Duodenal mucosa (tissue), 2 donors: ENCODE results near the gene RNF144A.

Experiments
- H3K27ac ChIP-seq: one replicate; pipeline ENCODE4 v1.7.0; 2013; ENCODE audit warnings: low read depth, low read length
- H3K27me3 ChIP-seq, 2 donors: one replicate each; pipeline ENCODE4 v1.7.0; 2013; ENCODE audit warnings: low read length in 2 of 2, control low read depth in 1 of 2; ENCODE audit not compliant: insufficient read depth in 2 of 2, control insufficient read depth in 1 of 2
- H3K36me3 ChIP-seq, 2 donors: one replicate each; pipeline ENCODE4 v1.7.0; 2013; ENCODE audit warnings: low read length in 2 of 2, control low read depth in 1 of 2; ENCODE audit not compliant: insufficient read depth in 2 of 2, control insufficient read depth in 1 of 2
- H3K4me1 ChIP-seq, 2 donors: one replicate each; pipeline ENCODE4 v1.7.0; 2013; ENCODE audit warnings: low read length in 2 of 2, control low read depth in 1 of 2; ENCODE audit not compliant: insufficient read depth in 2 of 2, control insufficient read depth in 1 of 2
- H3K4me3 ChIP-seq, 2 donors: one replicate each; pipeline ENCODE4 v1.7.0; 2013; ENCODE audit warnings: low read length in 2 of 2, low read depth in 1 of 2
- H3K9ac ChIP-seq, 2 donors: one replicate each; pipeline ENCODE4 v1.7.0; 2013; ENCODE audit warnings: low read length in 2 of 2, low read depth in 1 of 2
- H3K9me3 ChIP-seq, 2 donors: one replicate each; pipeline ENCODE4 v1.7.0; 2013; ENCODE audit warnings: low read length in 2 of 2, control low read depth in 1 of 2; ENCODE audit not compliant: control insufficient read depth in 1 of 2

The RNF144A gene

DNA sequence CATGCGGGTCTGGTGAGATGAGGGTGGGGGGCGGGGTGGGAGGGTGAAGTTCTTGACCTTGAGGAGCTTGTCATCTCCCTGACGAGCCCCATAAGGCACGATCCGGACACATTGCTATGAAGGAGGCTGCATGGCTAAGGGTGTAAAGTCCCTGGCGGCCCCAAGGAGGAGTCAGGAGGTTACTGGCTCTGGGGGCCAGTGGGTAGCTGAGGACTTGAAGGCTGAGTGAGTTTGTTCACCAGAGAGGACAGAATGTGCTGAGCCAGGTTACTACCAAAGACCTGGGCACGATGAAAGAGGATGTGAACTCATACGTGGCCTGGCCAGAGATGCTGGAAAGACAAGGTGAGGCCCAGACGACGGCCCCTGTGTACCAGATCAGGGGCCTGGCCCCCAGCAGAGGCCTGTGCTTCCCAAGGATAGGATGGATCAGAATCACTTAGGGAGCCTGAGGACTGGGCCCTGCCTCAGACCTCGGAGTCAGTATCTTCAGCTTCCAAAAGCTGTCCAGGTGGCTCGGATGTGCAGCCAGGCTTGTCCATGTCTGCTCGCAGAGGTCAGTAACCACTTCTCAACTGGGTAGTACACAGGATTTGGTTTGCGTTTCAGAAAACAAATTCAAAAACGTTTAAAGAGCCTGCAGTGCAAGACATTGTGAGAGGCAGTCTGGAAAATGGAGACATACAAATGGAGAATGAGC, 110.9 kb downstream of the RNF144A start:
- Histone ChIP-seq H3K9me3 (no peaks in the 10 kb centered on the region), H3K9ac (no peak overlapping the region), H3K36me3 (peaks cover 0 to 7% of the 10 kb centered on the region in 2 donors), H3K27ac (no peak overlapping the region), H3K4me3 (no peak overlapping the region), H3K4me1 (peaks cover 29 to 31% of the 10 kb centered on the region in 2 donors), H3K27me3 (no peaks in the 10 kb centered on the region)

DNA sequence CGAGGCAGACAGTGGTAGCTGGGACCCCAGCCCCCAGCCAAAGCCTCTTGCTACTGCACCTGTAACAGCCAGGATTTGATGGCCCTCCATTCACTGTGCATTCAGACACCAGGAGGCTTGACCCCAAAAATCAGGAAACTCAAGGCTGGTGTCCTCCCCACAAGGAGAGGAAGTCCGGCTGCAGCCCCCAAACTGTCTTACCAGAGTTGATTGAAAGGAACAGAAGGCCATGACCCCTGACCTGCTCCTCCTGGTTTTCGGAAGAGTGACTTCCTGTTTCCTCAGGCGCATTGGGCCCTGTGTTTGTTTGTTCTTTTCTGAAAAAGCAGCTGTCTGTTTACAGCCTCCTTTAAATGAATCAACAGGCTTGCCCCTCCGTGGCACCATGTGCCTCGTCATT, 111.6 kb downstream of the RNF144A start:
- Histone ChIP-seq H3K4me3 (no peak overlapping the region), H3K9me3 (no peaks in the 10 kb centered on the region), H3K4me1 (peaks cover 30 to 32% of the 10 kb centered on the region in 2 donors), H3K9ac (no peak overlapping the region), H3K36me3 (peaks cover 0 to 7% of the 10 kb centered on the region in 2 donors), H3K27me3 (no peaks in the 10 kb centered on the region), H3K27ac (no peak overlapping the region)

DNA sequence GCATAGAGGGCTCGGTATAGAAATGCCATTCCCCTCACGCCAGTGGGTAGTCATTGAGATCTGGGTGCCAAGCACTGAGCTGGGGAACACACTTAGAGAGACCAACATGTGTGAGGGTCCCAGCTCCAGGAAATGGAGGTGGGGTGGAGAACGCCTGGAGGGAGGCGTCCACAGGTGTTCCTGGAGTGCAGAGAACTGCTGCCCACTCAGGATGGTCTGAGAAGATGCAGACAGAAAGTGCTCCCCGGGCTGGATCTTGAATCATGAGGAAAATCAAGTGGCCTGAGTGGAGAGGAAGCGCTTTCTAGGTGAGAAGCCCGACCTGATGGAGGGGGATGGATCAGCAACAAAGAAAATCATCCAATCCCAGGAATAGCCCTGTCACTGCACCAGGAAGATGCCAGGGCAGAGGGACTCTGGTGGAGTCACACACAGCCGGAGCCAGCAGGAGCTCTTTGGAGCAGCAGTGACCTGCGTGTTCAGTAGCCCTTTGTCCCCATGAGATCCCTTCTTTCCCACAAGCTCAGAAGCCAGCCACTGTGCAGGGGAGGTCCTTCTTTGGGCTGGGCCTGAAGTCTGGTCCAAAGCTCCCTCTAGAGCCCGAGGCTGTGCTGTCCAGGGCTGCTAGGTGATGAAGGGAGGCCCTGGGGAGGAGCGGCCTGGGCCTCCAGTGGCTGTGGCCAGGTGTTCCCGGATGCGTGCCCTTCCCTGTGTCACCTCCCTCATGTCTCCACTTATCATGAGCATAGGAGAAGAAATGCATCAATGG, 112.3 kb downstream of the RNF144A start:
- Histone ChIP-seq H3K36me3 (peaks cover 0 to 6% of the 10 kb centered on the region in 2 donors), H3K4me1 (peaks cover 28 to 30% of the 10 kb centered on the region in 2 donors), H3K4me3 (no peak overlapping the region), H3K27me3 (no peaks in the 10 kb centered on the region), H3K27ac (no peak overlapping the region), H3K9ac (no peak overlapping the region), H3K9me3 (no peaks in the 10 kb centered on the region)

DNA sequence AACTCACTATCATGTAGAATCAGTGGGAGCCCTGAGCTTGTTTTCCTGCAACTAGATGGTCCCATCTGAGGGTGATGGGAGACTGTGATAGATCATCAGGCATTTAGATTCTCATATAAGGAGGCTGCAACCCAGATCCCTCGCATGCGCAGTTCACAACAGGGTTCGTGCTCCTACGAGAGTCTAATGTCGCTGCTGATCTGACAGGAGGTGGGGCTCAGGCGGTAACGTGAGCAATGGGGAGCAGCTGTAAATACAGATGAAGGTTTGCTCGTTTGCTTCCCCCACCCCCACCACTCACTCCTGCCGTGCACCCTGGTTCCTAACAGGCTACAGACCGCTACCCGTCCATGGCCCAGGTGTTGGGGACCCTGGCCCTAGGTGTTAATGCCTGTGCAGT, 113.6 kb downstream of the RNF144A start:
- no peak overlapping the region for H3K27ac ChIP-seq
- H3K4me3 ChIP-seq: no peak overlapping the region
- no peaks in the 10 kb centered on the region for H3K27me3 ChIP-seq
- no peak overlapping the region for H3K9ac ChIP-seq
- no peaks in the 10 kb centered on the region for H3K9me3 ChIP-seq
- peaks cover 28 to 30% of the 10 kb centered on the region in 2 donors for H3K4me1 ChIP-seq
- H3K36me3 ChIP-seq: peaks cover 0 to 4% of the 10 kb centered on the region in 2 donors

DNA sequence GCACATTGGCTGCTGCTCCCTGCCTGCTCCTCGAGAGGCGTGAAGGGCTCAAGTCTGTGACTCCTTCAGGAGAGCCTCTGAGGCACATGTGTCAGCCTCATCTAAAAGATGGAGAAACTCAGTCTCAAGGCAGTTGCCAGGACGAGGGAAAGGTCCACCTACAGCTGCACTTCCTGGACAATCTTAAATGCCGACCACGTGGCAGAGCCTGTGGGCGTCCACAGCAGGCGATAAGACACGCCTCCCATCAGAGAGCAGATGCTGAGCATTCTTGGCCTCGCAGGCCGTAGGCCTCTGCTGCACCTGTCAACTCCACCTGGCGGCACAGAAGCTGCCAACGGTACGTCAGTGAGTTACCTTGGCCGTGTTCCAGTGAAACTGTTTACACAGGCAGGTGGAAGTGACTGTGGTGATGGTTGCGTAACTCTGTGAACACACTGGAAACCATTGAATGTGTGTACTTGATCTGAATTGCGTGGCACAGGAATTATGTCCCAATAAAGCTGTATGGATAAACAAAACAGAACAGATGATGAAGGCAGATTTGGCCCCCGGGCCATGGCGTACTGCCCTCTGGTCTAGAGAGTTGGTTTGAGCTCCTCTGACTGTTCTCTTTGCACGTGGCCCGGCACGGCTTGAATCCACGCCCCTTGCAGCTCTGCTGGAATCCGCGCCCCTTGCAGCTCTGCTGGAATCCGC, 114.5 kb downstream of the RNF144A start:
- Histone ChIP-seq H3K9me3 (no peaks in the 10 kb centered on the region), H3K4me1 (peaks cover 28 to 30% of the 10 kb centered on the region in 2 donors), H3K27me3 (no peaks in the 10 kb centered on the region), H3K36me3 (peaks cover 0 to 4% of the 10 kb centered on the region in 2 donors), H3K4me3 (no peak overlapping the region), H3K9ac (no peak overlapping the region), H3K27ac (no peak overlapping the region)

DNA sequence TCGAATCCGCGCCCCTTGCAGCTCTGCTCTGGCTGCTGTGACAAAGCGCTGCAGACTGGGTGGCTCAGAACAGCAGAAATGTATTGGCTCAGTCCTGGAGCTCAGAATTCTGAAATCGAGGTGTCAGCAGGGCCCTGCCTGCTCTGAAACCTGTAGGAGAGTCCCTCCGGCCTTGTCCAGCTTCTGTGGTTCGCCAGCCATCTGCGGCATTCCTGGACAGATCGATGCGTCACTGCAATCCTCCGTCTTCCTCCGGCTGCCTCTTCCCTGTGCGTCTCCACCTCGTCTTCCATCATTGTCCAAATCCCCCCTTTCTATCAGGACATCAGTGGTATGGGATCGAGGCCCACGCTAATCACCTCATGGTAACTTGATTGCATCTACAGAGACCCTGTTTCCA, 115.2 kb downstream of the RNF144A start:
- Histone ChIP-seq H3K36me3 (peaks cover 0 to 4% of the 10 kb centered on the region in 2 donors), H3K27ac (no peak overlapping the region)

DNA sequence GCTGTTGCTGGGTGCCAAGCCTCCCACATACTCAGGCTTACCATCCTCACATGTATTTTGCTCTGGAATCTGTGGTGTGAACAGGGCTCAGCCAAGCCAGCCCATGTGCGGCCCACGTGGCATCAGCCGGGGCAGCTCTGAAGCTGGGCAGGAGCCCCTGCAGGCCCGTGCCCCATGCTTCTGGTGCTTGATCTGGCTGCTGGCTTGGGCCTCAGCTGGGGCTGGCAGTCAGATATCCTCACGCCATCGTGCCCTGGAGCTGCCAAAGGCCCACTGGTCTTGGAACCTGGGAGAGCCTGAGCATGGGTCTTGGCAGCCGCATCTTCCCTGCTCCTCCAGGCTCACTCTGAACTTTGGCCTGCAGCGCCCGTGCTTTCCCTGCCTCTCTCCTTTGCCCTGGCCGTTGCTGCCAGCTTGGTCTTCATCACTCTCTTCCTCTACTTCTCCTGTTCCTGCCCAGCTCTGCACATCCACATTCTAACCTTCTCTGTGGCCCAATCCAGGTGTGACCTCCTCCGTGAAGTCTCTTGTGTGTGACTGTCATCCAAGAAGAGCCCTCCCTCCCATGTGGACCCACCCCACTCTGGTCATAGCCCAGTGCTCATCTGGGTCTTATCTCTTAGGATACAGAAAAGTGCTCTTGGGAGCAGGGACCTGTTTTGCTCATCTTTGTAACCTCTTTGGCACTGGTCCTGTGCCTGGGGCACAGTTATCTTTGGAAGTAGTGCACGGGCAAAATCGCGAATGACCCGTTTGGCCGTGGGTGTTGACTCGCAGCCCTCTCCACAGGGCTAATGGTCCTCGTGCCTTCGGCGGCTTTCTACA, 116.1 kb downstream of the RNF144A start:
- H3K27ac ChIP-seq: no peak overlapping the region
- no peak overlapping the region for H3K4me3 ChIP-seq
- H3K9me3 ChIP-seq: no peaks in the 10 kb centered on the region
- no peak overlapping the region for H3K9ac ChIP-seq
- peaks cover 30 to 33% of the 10 kb centered on the region in 2 donors for H3K4me1 ChIP-seq
- no peaks in the 10 kb centered on the region for H3K27me3 ChIP-seq
- H3K36me3 ChIP-seq: peaks cover 0 to 4% of the 10 kb centered on the region in 2 donors

More for the DNA sequence above, 115.2 kb downstream of the RNF144A start:
- Histone ChIP-seq H3K9me3 (no peaks in the 10 kb centered on the region), H3K27me3 (no peaks in the 10 kb centered on the region), H3K4me3 (no peak overlapping the region), H3K4me1 (peaks cover 28 to 30% of the 10 kb centered on the region in 2 donors), H3K9ac (no peak overlapping the region)

DNA sequence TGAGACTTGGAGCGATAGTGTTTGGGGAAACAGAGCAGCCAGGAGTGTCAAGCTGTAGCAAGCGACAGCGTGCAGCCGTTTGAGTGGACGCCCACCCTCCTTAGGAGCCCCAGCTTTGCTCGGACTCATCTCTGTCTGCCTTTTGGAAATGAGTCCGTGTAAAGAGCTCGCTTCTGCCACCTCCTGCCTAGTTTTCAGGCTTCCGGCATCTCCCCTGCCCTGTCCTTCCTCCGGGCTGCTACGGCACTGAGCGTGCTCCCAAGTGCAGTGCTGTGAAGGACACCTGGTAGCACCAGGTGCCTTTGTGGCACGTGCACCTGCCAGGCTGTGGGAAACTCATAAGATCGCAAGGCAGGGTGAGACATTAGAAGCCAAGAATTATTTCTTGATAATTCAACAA, 117.1 kb downstream of the RNF144A start:
- H3K27ac ChIP-seq: no peak overlapping the region
- peaks cover 0 to 4% of the 10 kb centered on the region in 2 donors for H3K36me3 ChIP-seq
- H3K27me3 ChIP-seq: no peaks in the 10 kb centered on the region
- no peak overlapping the region for H3K9ac ChIP-seq
- peaks cover 26 to 32% of the 10 kb centered on the region in 2 donors for H3K4me1 ChIP-seq
- H3K4me3 ChIP-seq: no peak overlapping the region
- H3K9me3 ChIP-seq: no peaks in the 10 kb centered on the region

DNA sequence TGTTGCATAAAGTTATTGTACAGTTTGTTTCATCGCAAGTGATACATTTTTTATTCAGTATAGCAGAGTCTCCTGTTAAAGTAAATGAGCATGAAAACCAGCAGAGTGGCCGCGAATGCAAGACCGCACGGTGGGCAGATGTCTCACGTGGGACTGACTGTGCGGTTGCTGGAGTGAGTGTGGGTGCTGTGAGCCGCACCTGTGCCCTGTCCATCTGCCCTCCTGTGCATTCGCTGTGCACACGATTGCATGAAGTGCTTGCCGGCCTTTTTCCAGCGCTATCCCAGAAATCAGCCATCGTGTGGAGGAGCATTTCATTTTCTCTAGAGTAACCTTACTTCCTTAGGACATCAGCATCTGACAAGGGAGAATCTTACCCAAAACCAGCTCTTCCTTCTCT, 118.7 kb downstream of the RNF144A start:
- Histone ChIP-seq H3K9ac (no peak overlapping the region), H3K36me3 (peaks cover 0 to 9% of the 10 kb centered on the region in 2 donors), H3K9me3 (no peaks in the 10 kb centered on the region), H3K27ac (no peak overlapping the region), H3K27me3 (no peaks in the 10 kb centered on the region), H3K4me3 (no peak overlapping the region), H3K4me1 (peaks cover 22 to 28% of the 10 kb centered on the region in 2 donors)
